ENCODE data around the gene C3orf52. TPM values are rescaled to one million over a fixed set of nuclear protein-coding genes. Genes with fewer than 3 reads are reported as not detected.

C3orf52 gene
- polyA plus RNA-seq, 1 donor (not counting 4 experiments of a cell fraction or from before 2014, with no cell fraction given) = 15.8 TPM

- no peak overlapping the region for H3K4me2 ChIP-seq (ENCODE audit: control insufficient read depth, extremely low read depth, insufficient read depth, low read depth, low read length)
- H3K9me1 ChIP-seq (ENCODE audit: control insufficient read depth, extremely low read depth, insufficient read depth, low read length) = no peaks in the 10 kb centered on the region
- H2AFZ ChIP-seq (ENCODE audit: control insufficient read depth, low read length) = no peak overlapping the region
- FAIRE-seq = no peak
- dilution Hi-C loops (cut with MboI; ENCODE audit: extremely low pct_ligation_motif_present, low sequenced_read_pairs) = no loop called here
- H3K4me3 ChIP-seq (ENCODE audit: control insufficient read depth in 2 of 3, extremely low read depth in 1 of 3, insufficient read depth in 2 of 3, low read depth in 1 of 3, low read length in 3 of 3) = no peak overlapping the region
- H3K27ac ChIP-seq (ENCODE audit: control insufficient read depth, insufficient read depth, low read length) = no peak overlapping the region
- no peak for DNase-seq (ENCODE audit: low read depth, low spot score)
- H3K9ac ChIP-seq (ENCODE audit: control insufficient read depth, extremely low read depth, insufficient read depth, low read length) = no peak overlapping the region
- TF ChIP-seq EZH2 (IDR thresholded peaks at IDR 0.05; ENCODE audit: low read length) = no peak
- no peak for TF ChIP-seq CTCF (optimal IDR thresholded peaks at IDR 0.05 in 1 of 3, IDR thresholded peaks at IDR 0.05 in 1 of 3, conservative IDR thresholded peaks at IDR 0.05 in 1 of 3; ENCODE audit: extremely low read depth in 1 of 3, insufficient read depth in 2 of 3, low read length in 3 of 3)
- H3K9me3 ChIP-seq (ENCODE audit: control insufficient read depth, low read depth, low read length) = no peaks in the 10 kb centered on the region
- no peaks in the 10 kb centered on the region for H3K36me3 ChIP-seq (ENCODE audit: control insufficient read depth in 2 of 2, extremely low read depth in 1 of 2, insufficient read depth in 2 of 2, low read length in 2 of 2)
- no peaks in the 10 kb centered on the region for H3K27me3 ChIP-seq (ENCODE audit: control insufficient read depth, extremely low read depth, insufficient read depth, low read length)
- H4K20me1 ChIP-seq (ENCODE audit: control insufficient read depth, extremely low read depth, insufficient read depth, low read length) = no peaks in the 10 kb centered on the region
- peaks cover 15% of the 10 kb centered on the region for H3K4me1 ChIP-seq (ENCODE audit: control insufficient read depth, extremely low read depth, insufficient read depth, low read length)
- H3K79me2 ChIP-seq (ENCODE audit: control insufficient read depth, insufficient read depth, low read length) = peaks cover 13% of the 10 kb centered on the region
These were observed 3.0 kb upstream of the C3orf52 start for GRCh38 chr3:112083239-112083638.

- H3K4me3 ChIP-seq (ENCODE audit: control insufficient read depth in 2 of 3, extremely low read depth in 1 of 3, insufficient read depth in 2 of 3, low read depth in 1 of 3, low read length in 3 of 3) = no peak overlapping the region
- dilution Hi-C loops (cut with MboI; ENCODE audit: extremely low pct_ligation_motif_present, low sequenced_read_pairs) = no loop called here
These were observed 1.0 kb upstream of the C3orf52 start for GRCh38 chr3:112084980-112085705.

More at GRCh38 chr3:112084980-112085705, 1.0 kb upstream of the C3orf52 start:
- no peak for DNase-seq (ENCODE audit: low read depth, low spot score)
- no peak for TF ChIP-seq EZH2 (IDR thresholded peaks at IDR 0.05; ENCODE audit: low read length)
- TF ChIP-seq CTCF (optimal IDR thresholded peaks at IDR 0.05 in 1 of 3, IDR thresholded peaks at IDR 0.05 in 1 of 3, conservative IDR thresholded peaks at IDR 0.05 in 1 of 3; ENCODE audit: extremely low read depth in 1 of 3, insufficient read depth in 2 of 3, low read length in 3 of 3) = no peak
- Histone ChIP-seq H3K36me3 (ENCODE audit: control insufficient read depth in 2 of 2, extremely low read depth in 1 of 2, insufficient read depth in 2 of 2, low read length in 2 of 2) (peaks cover 2 to 3% of the 10 kb centered on the region in 2 experiments), H3K4me1 (ENCODE audit: control insufficient read depth, extremely low read depth, insufficient read depth, low read length) (peaks cover 22% of the 10 kb centered on the region), H3K27ac (ENCODE audit: control insufficient read depth, insufficient read depth, low read length) (no peak overlapping the region), H3K27me3 (ENCODE audit: control insufficient read depth, extremely low read depth, insufficient read depth, low read length) (no peaks in the 10 kb centered on the region), H3K9me1 (ENCODE audit: control insufficient read depth, extremely low read depth, insufficient read depth, low read length) (peaks cover 3% of the 10 kb centered on the region), H3K4me2 (ENCODE audit: control insufficient read depth, extremely low read depth, insufficient read depth, low read depth, low read length) (no peak overlapping the region), H4K20me1 (ENCODE audit: control insufficient read depth, extremely low read depth, insufficient read depth, low read length) (peaks cover 2% of the 10 kb centered on the region), H3K9ac (ENCODE audit: control insufficient read depth, extremely low read depth, insufficient read depth, low read length) (no peak overlapping the region), H2AFZ (ENCODE audit: control insufficient read depth, low read length) (no peak overlapping the region), H3K79me2 (ENCODE audit: control insufficient read depth, insufficient read depth, low read length) (peaks cover 31% of the 10 kb centered on the region), H3K9me3 (ENCODE audit: control insufficient read depth, low read depth, low read length) (no peaks in the 10 kb centered on the region)
- peak; percentile 41 for FAIRE-seq
